Globus pallidus (tissue), 1 donor: ENCODE data around the gene TUBA4B.
A peak's percentile ranks its signal among the peaks of the same experiment; 100 is the strongest.
"Not testable (repeated sequence)": the region's sequence is repeated elsewhere in the genome, so short reads cannot be mapped to it uniquely, and the experiment has no call there.

Experiments used
- DNase-seq: peaks from one replicate; pipeline ENCODE4 v3.0.0-alpha.2; 2015; ENCODE audit warnings: low spot score

The TUBA4B gene

DNA sequence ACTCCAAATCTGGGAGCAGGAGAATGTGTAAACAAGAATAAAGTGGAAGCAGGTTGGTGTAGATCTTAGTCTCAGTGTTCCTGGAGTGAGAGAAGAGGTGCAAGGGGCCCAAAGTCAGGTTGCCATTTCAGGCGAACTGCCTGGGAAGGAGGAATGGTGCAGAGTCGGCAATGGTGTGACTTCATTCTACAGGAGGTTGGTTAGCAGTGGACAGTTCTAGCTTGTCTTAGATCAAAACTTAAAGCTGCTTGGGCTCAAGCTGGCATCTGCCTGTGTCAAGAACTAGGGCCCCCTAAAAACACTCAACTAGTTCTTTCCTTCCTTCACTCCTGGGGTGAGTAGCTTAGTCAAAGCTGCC, 4.2 kb upstream of the TUBA4B start:
- no peak for DNase-seq

DNA sequence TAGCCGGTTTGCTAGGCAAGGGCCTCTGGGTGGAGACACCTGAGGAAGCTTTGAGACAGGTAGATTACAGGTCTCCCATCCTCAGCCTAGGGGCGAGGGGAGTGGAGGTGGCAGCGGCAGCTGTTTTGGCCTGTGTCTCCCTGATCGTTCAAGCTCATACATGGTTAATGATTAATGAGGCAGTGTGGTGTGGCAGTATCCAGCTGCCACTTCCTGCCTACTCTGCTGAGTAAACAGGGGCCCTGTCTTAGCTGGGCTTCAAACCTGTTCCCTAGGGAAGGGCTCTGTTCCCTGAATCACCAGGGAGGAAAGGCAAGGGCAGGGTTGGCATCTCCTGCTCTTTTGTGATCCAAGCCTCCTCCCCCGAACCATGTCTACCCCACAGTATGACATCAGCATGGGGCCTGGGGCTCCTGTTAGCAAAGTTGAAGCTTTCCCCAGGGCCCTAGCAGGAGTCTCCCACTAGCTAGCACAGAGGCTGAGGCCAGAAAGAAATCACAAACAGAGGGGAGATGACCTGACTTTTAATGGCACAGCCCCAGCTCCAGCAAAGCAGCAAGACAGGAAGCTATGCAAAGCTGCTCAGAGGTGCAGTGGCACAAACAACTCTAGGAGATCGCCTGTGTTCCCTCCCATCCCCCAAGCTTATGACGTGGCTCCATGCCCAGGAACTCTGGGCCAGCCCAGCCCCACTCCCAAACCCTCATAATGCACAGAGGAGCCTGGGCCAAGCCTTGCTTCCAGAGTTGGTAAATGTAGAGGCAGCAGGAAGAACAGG, 3.7 kb upstream of the TUBA4B start:
- peak; percentile 72 for DNase-seq

DNA sequence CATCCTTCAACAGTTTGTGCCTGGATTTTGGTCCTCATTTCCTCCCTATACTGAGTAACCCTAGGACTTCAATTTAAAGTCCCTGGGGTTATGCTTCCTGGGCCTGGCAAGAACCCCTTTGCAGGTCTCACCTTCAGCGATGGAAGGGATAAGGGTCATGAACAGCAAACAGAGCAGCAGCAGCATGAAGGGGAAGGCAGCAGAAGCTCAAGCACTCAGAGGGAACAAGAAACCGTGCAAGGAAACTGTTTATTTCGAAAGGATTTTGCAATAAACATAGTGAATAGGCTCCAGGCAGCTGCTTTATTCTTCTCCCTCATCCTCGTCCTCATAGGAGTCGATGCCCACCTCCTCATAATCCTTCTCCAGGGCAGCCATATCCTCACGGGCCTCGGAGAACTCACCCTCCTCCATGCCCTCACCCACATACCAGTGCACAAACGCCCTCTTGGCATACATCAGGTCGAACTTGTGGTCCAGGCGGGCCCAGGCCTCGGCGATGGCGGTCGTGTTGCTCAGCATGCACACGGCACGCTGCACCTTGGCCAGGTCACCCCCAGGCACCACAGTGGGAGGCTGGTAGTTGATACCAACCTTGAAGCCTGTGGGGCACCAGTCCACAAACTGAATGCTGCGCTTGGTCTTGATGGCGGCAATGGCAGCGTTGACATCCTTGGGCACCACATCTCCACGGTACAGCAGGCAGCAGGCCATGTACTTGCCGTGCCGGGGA, 2.8 kb upstream of the TUBA4B start:
- no peak for DNase-seq

DNA sequence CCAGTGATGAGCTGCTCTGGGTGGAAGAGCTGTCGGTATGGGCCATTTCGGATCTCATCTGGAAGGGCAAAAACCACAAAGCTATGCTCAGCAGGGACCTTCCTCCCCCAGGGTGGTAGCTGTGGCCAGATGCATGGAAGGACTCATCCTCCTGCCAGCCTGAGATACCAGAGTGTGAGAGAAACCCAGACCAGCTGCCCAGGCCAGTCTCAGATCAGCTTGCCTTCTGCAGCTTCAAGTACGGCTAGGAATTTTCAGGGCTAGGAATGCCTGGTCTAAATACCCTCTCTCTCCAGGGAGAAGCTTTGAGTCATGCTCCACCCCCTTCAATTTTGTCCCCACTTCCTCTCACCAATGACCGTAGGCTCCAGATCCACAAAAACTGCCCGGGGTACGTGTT, 1.4 kb upstream of the TUBA4B start:
- no peak for DNase-seq

DNA sequence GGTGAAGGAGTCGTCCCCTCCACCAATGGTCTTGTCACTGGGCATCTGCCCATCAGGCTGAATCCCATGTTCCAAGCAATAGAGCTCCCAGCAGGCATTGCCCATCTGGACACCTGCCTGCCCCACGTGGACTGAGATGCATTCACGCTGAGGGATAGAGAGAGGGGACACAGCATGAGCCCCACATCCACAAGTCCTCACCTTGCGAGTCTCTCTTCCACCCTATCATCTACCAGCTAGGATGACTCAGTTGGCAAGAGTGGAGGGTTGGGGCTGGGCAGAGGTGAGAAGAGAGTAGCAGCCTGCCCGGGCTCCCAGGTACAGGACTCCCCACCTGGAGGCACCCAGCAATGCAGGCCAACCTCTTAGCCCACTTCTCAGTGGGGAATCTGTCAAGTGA, 959 bp upstream of the TUBA4B start:
- no peak for DNase-seq

DNA sequence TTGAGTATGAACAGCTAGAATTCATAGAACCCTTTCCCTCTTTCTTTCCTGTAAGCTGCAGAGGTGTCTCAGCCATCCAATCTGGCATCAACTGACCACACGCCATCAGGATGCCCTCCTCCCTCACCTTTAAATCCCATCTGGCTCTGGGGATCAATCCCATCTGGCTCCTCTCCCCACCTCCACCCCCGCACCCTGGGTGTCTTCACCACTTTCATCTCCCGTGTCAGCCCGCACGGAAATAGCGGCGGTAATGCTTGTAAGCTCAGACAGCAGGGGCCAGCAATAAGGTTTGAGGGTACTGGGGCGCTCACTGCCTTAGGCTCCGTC, 508 bp upstream of the TUBA4B start:
- DNase-seq = no peak

DNA sequence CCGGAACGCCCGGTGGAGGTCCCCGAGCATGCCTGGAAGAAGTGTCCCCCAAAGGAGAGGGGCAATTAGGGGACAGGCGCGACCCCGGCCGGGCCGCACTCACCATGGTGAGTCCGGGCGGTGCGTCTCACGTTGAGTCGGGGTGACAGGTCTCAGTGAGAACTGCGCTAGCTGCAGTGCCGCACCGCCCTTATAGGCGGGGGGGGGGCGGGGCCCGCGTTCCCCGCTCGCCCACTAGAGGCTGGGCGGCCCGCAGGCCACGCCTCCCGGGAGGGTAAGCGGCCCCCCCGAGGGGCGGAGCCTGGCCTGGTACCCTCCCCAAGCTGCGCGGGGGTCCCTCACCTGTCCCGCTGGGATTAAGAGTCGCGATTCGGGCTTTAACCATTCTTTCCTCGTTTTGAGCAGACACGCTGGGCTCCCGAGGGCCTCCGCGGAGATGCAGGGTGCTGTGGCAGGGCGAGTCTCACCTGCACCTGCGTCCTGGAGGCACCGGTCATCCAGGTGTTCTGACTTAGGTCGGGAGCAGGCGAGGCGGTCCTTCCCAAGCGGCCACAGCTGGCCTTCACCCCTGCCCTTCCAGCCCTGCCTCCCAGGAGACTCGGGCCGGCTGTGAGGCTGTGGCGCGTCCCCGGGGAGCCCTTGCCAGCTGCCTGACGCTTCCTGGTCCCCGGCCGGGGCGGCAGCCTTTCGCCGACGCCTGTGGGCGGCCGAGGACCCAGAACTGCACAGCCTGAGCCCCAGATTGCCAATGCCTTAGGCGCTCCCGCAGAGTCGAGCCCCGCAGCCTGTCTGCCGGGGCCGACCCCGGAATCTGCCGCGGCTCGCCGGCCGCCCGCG, 928 bp downstream of the TUBA4B start, which contains the start of gene TUBA4A:
Gene TUBA4A, minus strand, starts transcription at position 166 of the 837 bp plus-strand sequence. Its CDS starts 60 bp downstream, at position 106.
- peak; percentile 78 for DNase-seq

DNA sequence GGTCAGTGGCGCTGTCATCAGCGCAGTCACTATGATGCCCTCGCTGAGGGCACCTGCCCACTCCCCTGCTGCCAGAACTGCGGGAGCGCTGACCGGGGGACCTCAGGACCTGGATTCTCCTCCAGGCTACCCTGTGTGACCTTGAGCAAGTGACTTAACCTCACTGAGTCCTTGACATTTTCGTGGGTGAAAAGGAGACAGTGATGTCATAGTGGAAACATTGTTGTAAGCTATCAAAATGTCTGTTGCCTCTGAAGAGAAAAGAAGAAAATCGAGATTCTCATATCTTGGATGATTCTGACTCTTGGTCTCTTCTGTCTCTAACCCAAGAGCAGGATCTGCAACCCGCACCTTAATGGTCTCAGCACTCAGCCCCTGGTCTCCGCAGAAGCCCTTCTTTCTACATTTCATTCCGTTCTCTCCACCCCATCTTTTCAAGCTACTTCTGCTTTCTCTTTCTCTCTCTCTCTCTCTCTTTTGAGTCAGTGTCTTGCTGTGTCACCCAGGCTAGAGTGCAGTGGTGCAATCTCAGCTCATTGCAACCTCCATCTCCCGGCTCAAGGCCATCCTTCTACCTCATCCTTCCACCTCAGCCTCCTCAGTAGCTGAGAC, 1.7 kb downstream of the TUBA4B start:
- DNase-seq = no peak

DNA sequence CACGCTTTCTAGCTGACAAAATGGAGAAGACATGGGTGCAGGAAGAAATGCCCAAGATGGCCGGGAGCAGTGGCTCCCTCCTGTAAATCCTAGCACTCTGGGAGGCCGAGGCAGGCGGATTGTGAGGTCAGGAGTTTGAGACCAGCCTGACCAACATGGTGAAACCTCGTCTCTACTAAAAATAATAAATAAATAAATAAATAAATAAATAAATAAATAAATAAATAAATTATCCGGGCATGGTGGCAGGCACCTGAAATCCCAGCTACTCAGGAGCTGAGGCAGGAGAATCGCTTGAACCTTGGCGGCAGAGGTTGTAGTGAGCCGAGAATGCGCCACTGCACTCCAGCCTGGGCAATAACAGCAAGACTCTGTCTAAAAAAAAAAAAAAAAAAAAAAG, 5.9 kb downstream of the TUBA4B start:
- not testable (repeated sequence) for DNase-seq

DNA sequence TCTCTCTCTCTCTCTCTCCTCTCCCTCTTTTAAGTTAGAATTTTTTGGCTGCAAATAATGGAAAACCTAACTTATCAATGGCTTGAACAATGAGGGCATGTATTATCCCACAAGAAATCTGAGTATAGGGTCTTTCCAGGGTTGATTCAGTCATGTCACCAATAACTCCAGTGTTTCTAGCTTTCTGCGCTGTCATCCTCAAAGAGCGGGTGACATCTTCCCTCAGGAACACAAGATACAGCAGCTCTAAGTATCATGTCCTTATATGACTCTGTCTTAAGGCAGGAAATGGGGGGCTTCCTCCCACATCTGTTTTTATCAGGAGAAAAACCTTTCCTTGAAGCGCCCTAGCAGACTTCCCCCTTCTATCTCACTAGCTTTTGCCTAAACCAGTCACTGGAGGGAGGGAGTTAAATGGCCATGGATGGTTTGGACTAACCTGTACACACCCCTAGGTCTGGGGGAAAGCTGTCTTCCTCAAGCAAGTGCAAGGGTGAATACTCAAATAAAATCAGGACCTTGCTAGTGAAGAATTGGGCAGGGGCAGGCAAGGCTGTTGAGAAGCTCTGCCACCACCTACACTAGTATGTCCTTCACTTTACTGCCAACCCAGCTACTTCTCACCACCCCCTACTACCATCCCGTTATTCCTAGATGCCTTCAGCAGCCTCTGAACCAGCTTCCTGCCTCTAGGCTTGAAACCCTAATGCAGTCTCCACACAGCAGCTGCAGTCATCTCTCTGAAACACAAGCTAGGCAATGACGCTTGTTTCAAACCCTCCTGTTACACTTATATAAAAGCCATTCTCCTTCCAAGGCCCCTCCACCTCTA, 8.2 kb downstream of the TUBA4B start:
- DNase-seq = no peak

DNA sequence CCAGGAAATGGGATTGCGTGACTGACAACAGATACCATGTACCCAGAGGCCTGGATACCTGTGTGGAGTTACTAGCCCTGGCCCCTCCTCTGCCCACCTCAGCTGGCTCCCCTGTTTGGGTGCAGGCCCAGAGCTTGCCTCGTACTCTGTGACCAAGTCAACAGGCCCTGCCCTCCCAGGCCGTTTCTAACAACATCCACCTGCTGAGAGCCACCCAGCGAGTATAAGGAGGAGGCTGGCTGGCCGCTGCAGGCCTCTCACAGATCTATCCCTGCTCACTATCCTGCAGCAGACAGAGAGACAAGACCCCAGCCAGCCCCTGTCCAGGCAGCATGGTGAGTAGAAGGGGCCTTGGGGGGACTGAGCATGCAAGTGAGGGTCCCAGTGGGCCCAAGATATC, 13.2 kb downstream of the TUBA4B start:
- no peak for DNase-seq

DNA sequence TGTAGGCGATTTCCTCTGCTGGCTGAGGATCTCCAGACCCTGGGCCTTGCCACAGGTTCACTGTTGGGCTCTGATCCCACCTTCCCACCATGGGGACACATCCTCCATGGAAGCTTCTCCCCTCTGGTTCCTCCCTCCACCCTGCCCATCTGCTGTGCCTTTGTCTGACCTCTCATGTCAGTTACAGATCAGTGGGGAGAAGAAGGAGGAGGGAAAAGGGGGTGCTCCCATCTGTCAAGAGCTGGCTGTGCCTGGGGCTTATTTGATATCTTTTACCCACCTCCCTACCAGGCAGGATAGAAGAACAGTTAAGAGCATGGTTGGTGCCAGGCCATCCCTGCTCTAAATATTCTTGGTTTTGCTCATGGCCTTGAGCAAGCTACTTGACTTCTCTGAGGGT, 13.8 kb downstream of the TUBA4B start:
- DNase-seq = no peak

DNA sequence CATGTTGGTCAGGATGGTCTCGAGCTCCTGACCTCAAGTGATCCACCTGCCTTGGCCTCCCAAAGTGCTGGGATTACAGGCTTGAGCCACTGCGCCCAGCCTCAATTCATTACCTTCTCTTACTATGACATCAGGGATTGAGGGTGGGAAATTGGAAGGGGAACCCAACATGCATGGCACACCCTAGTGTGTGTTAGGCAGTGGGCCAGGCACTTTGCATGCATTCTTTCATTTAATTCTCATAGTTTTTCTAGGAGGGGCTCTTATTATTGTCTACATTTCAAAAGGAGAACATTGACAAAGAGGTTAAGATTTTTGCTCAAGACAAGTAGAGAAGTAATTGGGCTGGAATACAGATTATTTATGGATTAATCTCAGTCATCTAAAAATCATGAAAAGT, 15.3 kb downstream of the TUBA4B start:
- DNase-seq = no peak

DNA sequence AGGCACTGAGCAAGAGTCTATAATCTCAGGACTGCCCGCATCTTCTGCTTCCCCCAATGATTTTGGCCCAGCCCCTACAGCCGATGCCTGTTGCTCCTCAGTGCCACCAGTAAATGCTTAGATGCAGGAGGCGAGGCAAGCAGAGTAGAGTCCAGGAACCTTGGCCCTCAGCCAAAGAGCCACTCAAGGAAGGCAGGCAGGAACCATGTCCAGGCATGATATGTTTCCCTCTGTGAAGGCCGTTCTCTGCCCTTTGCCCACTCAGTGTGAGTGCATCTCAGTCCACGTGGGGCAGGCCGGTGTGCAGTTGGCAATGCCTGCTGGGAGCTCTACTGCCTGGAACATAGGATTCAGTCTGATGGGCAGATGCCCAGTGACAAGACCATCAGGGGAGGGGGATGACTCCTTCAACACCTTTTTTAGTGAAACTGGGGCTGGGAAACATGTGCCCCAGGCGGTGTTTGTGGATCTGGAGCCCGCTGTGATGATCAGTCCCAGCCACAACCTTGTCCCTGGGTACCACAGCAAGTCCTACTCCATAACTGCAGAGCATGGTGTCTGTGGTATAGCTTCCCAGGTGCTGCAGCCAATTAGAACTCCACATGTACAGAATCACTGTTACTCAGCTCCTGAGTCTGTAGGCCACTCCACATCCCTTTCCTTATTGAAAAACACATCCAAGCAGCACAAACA, 16.5 kb downstream of the TUBA4B start:
- DNase-seq = no peak

DNA sequence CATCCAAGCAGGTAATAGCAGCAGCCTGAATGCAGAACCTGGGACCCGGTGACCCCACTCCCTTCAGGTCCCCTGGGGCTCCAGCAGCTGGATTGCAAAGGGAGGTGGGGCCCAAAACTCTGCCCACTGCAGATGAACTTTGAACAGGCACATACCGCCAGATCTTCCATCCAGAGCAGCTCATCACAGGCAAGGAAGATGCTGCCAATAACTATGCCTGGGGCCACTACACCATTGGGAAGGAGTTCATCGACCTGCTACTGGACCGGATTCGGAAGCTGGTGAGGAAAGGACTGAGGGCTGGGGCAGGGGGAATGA, 17.0 kb downstream of the TUBA4B start:
- DNase-seq = no peak

DNA sequence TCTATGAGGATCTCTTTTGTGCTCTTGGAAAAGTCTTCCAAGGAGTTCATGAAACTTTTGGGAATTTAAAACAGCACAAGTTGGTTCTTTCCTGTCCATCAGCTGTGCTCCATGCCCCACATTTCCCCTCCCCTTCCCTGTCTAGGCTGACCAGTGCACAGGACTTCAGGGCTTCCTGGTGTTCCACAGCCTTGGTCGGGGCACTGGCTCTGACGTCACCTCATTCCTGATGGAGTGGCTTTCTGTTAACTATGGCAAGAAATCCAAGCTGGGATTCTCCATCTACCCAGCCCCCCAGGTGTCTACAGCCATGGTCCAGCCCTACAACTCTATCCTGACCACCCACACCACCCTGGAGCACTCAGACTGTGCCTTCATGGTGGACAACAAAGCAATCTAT, 18.0 kb downstream of the TUBA4B start:
- DNase-seq = no peak

DNA sequence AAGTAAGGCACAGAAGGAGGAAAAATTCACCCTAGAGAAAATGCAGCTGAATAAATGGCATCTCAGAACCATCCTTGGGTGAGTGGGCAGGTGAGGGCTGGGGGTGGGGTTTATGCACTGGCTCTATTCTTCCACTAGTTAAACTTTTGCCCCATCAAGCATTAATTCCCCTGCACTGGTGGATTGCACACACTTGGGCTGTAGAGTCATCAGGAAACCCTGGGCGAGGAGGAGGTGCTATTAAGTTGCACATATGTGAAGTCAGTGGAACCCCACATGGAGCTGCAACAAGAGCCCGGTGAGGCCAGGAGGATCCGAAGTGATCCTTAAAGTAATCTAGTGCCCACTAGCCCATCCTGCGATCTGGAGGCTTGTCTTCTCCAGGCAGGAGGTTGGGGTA, 19.3 kb downstream of the TUBA4B start:
- DNase-seq = no peak

DNA sequence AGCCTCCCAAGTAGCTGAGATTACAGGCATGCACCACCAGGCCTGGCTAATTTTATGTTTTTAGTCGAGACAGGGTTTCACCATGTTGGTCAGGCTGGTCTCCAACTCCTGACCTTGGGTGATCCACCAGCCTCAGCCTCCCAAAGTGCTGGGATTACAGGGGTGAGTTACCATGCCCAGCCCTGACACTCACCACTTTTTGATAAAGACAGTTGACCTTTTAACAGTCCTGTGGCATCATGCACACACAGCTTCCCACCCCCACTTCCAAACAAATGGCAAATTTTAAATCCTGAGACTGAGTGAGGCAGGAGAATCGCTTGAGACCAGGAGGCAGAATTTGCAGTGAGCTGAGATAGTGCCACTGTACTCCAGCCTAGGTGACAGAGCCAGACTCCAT, 20.0 kb downstream of the TUBA4B start:
- DNase-seq = no peak

DNA sequence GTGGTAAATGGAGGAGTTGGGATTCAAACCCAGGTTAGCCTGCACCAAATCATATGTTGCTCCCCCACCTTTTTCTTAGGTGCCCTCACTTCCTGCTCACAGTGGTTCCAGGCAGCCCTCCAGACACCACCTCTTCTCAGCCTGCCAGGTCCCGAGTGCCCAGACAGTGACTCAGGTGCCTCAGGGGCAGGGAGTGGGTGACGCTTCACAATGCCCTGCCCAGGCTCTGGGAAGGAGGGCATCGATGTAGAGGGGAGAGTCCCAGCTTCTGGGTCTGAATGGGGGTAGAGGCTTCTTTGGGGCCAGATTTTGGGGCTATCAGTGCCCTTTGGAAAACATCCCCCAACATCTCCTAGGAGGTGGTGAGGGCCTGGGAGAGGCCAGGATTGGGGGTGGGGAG, 20.9 kb downstream of the TUBA4B start:
- no peak for DNase-seq

DNA sequence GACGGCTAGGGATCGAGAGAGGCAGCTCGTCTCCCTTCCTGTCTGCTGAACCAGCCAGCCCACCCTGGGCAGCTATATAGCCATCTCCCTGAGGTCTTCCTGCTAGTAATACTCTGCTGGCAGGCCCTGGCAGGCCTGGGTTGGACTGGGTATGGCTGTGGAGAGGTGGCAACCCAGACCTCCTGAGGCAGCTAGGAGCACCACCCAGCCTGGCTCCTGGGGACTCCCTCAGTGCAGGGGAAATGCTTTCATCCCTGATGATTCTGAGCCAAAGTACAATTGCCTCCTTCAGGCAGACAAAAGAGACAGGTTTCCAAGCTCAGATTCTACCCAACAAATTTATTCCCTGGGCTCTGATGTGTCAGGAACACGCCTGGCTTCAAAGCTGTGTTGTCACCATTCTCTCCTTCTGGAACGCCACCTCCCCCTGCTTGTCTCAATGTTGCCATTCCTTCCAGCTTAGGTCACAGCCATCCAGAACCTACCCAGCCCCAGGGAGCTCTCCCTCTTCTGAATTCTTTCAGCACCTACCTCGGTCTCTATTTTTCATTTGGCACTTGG, 21.4 kb downstream of the TUBA4B start:
- DNase-seq = no peak
